ENCODE results near the gene SOST. TPM values are rescaled to one million over a fixed set of nuclear protein-coding genes. Genes with fewer than 3 reads are reported as not detected.

SOST gene
- polyA plus RNA-seq, 1 donor from 2014 or later: 0.10 TPM

DNA sequence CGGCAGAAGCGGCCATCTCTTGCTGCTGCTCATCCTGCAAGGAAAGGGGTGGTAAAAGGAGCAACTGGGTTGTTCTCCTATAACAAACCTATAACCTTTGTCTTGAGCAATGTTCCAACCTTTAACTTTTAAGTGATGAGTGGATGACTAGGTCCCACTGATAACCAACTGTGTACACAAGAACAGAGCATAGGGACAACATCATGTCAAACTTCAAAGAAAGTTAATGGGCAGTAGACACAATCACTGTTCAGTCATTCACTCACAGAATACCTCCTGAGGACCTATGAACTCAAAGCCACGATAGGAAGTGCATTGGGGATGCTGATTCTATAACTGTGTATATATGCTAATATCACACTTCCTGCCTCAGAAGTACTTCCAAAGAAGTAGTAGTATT lies 43.3 kb upstream of the SOST start:
- Histone ChIP-seq H3K27me3 (ENCODE audit: insufficient read depth, low read depth, low read length) (no peaks in the 10 kb centered on the region), H3K36me3 (ENCODE audit: insufficient read depth, low read length) (no peaks in the 10 kb centered on the region), H3K9me3 (ENCODE audit: low read length) (no peaks in the 10 kb centered on the region), H3K9ac (ENCODE audit: low read length) (no peak overlapping the region), H3K79me2 (replicated peaks; ENCODE audit: insufficient read depth, low read length) (no peaks in the 10 kb centered on the region), H3K4me2 (ENCODE audit: low read length) (no peak overlapping the region), H3K4me3 (ENCODE audit: low read length) (no peak overlapping the region), H3K27ac (ENCODE audit: low read length) (no peak overlapping the region), H3K9me2 (ENCODE audit: insufficient read depth, low read length) (no peaks in the 10 kb centered on the region), H4K20me1 (ENCODE audit: insufficient read depth) (no peaks in the 10 kb centered on the region), H3F3A (ENCODE audit: insufficient read depth, low read length, poor library complexity, severe bottlenecking) (no peaks in the 10 kb centered on the region), H2AFZ (ENCODE audit: low read depth, low read length) (no peak overlapping the region)
- TF ChIP-seq, protein P1, sequence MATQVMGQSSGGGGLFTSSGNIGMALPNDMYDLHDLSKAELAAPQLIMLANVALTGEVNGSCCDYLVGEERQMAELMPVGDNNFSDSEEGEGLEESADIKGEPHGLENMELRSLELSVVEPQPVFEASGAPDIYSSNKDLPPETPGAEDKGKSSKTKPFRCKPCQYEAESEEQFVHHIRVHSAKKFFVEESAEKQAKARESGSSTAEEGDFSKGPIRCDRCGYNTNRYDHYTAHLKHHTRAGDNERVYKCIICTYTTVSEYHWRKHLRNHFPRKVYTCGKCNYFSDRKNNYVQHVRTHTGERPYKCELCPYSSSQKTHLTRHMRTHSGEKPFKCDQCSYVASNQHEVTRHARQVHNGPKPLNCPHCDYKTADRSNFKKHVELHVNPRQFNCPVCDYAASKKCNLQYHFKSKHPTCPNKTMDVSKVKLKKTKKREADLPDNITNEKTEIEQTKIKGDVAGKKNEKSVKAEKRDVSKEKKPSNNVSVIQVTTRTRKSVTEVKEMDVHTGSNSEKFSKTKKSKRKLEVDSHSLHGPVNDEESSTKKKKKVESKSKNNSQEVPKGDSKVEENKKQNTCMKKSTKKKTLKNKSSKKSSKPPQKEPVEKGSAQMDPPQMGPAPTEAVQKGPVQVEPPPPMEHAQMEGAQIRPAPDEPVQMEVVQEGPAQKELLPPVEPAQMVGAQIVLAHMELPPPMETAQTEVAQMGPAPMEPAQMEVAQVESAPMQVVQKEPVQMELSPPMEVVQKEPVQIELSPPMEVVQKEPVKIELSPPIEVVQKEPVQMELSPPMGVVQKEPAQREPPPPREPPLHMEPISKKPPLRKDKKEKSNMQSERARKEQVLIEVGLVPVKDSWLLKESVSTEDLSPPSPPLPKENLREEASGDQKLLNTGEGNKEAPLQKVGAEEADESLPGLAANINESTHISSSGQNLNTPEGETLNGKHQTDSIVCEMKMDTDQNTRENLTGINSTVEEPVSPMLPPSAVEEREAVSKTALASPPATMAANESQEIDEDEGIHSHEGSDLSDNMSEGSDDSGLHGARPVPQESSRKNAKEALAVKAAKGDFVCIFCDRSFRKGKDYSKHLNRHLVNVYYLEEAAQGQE (IDR thresholded peaks at IDR 0.05; ENCODE audit: borderline replicate concordance): no peak
- no peak for TF ChIP-seq POLR2AphosphoS5 (IDR thresholded peaks at IDR 0.05)

DNA sequence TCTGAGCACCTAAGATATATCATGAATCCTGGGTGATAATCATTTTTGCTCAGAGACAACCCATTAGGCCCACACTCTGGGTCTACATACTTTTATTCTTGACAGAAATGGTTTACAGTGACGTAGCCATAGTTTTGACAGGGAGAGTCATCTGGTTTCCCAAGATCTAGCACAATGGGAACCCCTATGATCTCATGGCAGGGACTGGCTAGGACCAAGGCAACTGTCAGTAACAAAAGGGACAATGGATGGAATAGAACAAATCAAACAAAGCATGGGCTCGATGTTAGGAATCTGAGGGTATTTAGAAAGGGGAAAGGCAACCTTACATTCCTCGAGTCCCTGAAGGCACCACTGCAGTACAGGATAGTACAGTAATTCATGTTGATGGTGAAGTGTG lies 42.1 kb upstream of the SOST start:
- Histone ChIP-seq H3K27me3 (ENCODE audit: insufficient read depth, low read depth, low read length) (no peaks in the 10 kb centered on the region), H3K9me2 (ENCODE audit: insufficient read depth, low read length) (no peaks in the 10 kb centered on the region), H3K9ac (ENCODE audit: low read length) (no peak overlapping the region), H3K4me2 (ENCODE audit: low read length) (no peak overlapping the region), H3K27ac (ENCODE audit: low read length) (no peak overlapping the region), H3K4me3 (ENCODE audit: low read length) (no peak overlapping the region), H3K9me3 (ENCODE audit: low read length) (no peaks in the 10 kb centered on the region), H4K20me1 (ENCODE audit: insufficient read depth) (no peaks in the 10 kb centered on the region), H3K79me2 (replicated peaks; ENCODE audit: insufficient read depth, low read length) (no peaks in the 10 kb centered on the region), H2AFZ (ENCODE audit: low read depth, low read length) (no peak overlapping the region), H3K36me3 (ENCODE audit: insufficient read depth, low read length) (no peaks in the 10 kb centered on the region), H3F3A (ENCODE audit: insufficient read depth, low read length, poor library complexity, severe bottlenecking) (no peaks in the 10 kb centered on the region)
- TF ChIP-seq MXI1 (conservative IDR thresholded peaks at IDR 0.05; ENCODE audit: poor library complexity, severe bottlenecking): no peak
- TF ChIP-seq, protein P1 (IDR thresholded peaks at IDR 0.05; ENCODE audit: borderline replicate concordance): no peak
- TF ChIP-seq RAD21 (conservative IDR thresholded peaks at IDR 0.05): no peak
- TF ChIP-seq TAF1 (IDR thresholded peaks at IDR 0.05; ENCODE audit: low read depth): no peak
- TF ChIP-seq SMC3 (conservative IDR thresholded peaks at IDR 0.05; ENCODE audit: poor library complexity): no peak
- TF ChIP-seq EP300 (conservative IDR thresholded peaks at IDR 0.05; ENCODE audit: poor library complexity, severe bottlenecking): no peak
- TF ChIP-seq, protein P2, sequence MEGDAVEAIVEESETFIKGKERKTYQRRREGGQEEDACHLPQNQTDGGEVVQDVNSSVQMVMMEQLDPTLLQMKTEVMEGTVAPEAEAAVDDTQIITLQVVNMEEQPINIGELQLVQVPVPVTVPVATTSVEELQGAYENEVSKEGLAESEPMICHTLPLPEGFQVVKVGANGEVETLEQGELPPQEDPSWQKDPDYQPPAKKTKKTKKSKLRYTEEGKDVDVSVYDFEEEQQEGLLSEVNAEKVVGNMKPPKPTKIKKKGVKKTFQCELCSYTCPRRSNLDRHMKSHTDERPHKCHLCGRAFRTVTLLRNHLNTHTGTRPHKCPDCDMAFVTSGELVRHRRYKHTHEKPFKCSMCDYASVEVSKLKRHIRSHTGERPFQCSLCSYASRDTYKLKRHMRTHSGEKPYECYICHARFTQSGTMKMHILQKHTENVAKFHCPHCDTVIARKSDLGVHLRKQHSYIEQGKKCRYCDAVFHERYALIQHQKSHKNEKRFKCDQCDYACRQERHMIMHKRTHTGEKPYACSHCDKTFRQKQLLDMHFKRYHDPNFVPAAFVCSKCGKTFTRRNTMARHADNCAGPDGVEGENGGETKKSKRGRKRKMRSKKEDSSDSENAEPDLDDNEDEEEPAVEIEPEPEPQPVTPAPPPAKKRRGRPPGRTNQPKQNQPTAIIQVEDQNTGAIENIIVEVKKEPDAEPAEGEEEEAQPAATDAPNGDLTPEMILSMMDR (IDR thresholded peaks at IDR 0.05; ENCODE audit: poor library complexity, severe bottlenecking): no peak
- no peak for TF ChIP-seq EZH2 (IDR thresholded peaks at IDR 0.05; ENCODE audit: borderline replicate concordance, insufficient read depth, low read length, poor library complexity, severe bottlenecking)
- TF ChIP-seq POLR2AphosphoS5 (IDR thresholded peaks at IDR 0.05): no peak

Measured in neural cell (in vitro differentiated cells).